IMR-90 (cell line): ENCODE measurements around the gene TRDN. TPM values are rescaled to one million over a fixed set of nuclear protein-coding genes. Genes with fewer than 3 reads are reported as not detected.

ENCODE experiments used
- ATAC-seq: fragments of 200-7000 bp; cut with Tn5 transposase; 2 replicates; pipeline ENCODE4 v1.9.1; 2020; ENCODE audit warnings: low read depth, mild to moderate bottlenecking, moderate library complexity
- BruUV-seq: library from RNA; stranded (reverse); fragments of 400-500 nt; replicated peaks from 2 replicates; lab custom pipeline; 2021; lab: Mats Ljungman, UMichigan
- CTCF ChIA-PET: fragments of 300-600 bp; formaldehyde crosslinking; extraction: SDS; loops from one replicate; lab custom pipeline; 2021; ENCODE audit warnings: antibody characterized with exemption; lab: Yijun Ruan, JAX
- POLR2A ChIA-PET: fragments of 300-600 bp; sonication (Branson Sonifier 250); formaldehyde crosslinking; loops from one replicate; lab custom pipeline; 2022; ENCODE audit warnings: antibody characterized with exemption; ENCODE audit not compliant: unreplicated experiment; lab: Charles Lee
- DNase-seq: peaks from one replicate; pipeline ENCODE4 v3.0.0; 2013
- H2AFZ ChIP-seq: replicated peaks from 2 replicates; pipeline ENCODE3; 2013; ENCODE audit warnings: low read length, mild to moderate bottlenecking; ENCODE audit not compliant: poor library complexity
- H2AK5ac ChIP-seq: 2 replicates; pipeline ENCODE4 v1.6.1; 2013; ENCODE audit warnings: low read depth, low read length, inconsistent platforms
- H2AK9ac ChIP-seq: replicated peaks from 2 replicates; pipeline ENCODE3; 2013; ENCODE audit warnings: mild to moderate bottlenecking, low read depth, low read length, moderate library complexity; ENCODE audit not compliant: poor library complexity
- H2BK120ac ChIP-seq: 2 replicates; pipeline ENCODE4 v1.6.1; 2013; ENCODE audit warnings: low read depth, low read length, inconsistent platforms
- H2BK15ac ChIP-seq: 3 replicates; pipeline ENCODE4 v1.6.1; 2013; ENCODE audit warnings: low read depth, low read length, inconsistent platforms
- H2BK20ac ChIP-seq: 2 replicates; pipeline ENCODE4 v1.6.1; 2013; ENCODE audit warnings: low read depth, mild to moderate bottlenecking, inconsistent platforms, low read length, moderate library complexity
- H2BK5ac ChIP-seq: 2 replicates; pipeline ENCODE4 v1.6.1; 2013; ENCODE audit warnings: mild to moderate bottlenecking, low read depth, low read length, inconsistent platforms; ENCODE audit not compliant: poor library complexity, severe bottlenecking
- H3K14ac ChIP-seq: replicated peaks from 2 replicates; pipeline ENCODE4 v1.6.1; 2013; ENCODE audit warnings: low read depth, low read length, inconsistent platforms
- H3K18ac ChIP-seq: 2 replicates; pipeline ENCODE4 v1.6.1; 2013; ENCODE audit warnings: low read depth, low read length, control low read depth
- H3K23ac ChIP-seq: 2 replicates; pipeline ENCODE4 v1.6.1; 2013; ENCODE audit warnings: low read depth, low read length, inconsistent platforms
- H3K27ac ChIP-seq: 2 replicates; pipeline ENCODE4 v1.5.1; 2013; ENCODE audit warnings: mild to moderate bottlenecking, control low read depth, low read length; ENCODE audit not compliant: insufficient read depth
- H3K27me3 ChIP-seq: 2 replicates; pipeline ENCODE4 v1.6.1; 2013; ENCODE audit warnings: low read length; ENCODE audit not compliant: control insufficient read depth, insufficient read depth
- H3K36me3 ChIP-seq: 2 replicates; pipeline ENCODE4 v1.6.1; 2013; ENCODE audit warnings: low read length, mixed read lengths; ENCODE audit not compliant: control insufficient read depth, insufficient read depth
- H3K4ac ChIP-seq: 2 replicates; pipeline ENCODE4 v1.6.1; 2013; ENCODE audit warnings: low read depth, low read length, inconsistent platforms
- H3K4me1 ChIP-seq: 2 replicates; pipeline ENCODE4 v1.6.1; 2013; ENCODE audit warnings: low read length, mixed read lengths; ENCODE audit not compliant: control insufficient read depth, insufficient read depth
- H3K4me2 ChIP-seq: 2 replicates; pipeline ENCODE4 v1.6.1; 2013; ENCODE audit warnings: low read depth, mild to moderate bottlenecking, control low read depth, low read length, moderate library complexity
- H3K4me3 ChIP-seq: 2 replicates; pipeline ENCODE4 v1.5.1; 2013; ENCODE audit warnings: low read depth, mild to moderate bottlenecking, control low read depth, low read length, moderate library complexity; ENCODE audit not compliant: insufficient read depth
- H3K56ac ChIP-seq: 2 replicates; pipeline ENCODE4 v1.6.1; 2013; ENCODE audit warnings: low read length, inconsistent platforms; ENCODE audit not compliant: insufficient read depth; ENCODE audit errors: extremely low read depth
- H3K79me1 ChIP-seq, 2 experiments: 2 replicates each; pipeline ENCODE4 v1.6.1; 2013; ENCODE audit warnings: low read length in 2 of 2, inconsistent platforms in 1 of 2, low read depth in 1 of 2
- H3K9ac ChIP-seq: 2 replicates; pipeline ENCODE4 v1.6.1; 2013; ENCODE audit warnings: low read depth, low read length, control low read depth
- H3K9me1 ChIP-seq: 2 replicates; pipeline ENCODE4 v1.6.1; 2013; ENCODE audit warnings: low read length, inconsistent platforms; ENCODE audit not compliant: insufficient read depth
- H3K9me3 ChIP-seq: 2 replicates; pipeline ENCODE4 v1.6.1; 2013; ENCODE audit warnings: low read length; ENCODE audit not compliant: control insufficient read depth, insufficient read depth
- H4K20me1 ChIP-seq: 2 replicates; pipeline ENCODE4 v1.6.1; 2013; ENCODE audit warnings: low read length, inconsistent platforms; ENCODE audit not compliant: insufficient read depth
- H4K5ac ChIP-seq: 2 replicates; pipeline ENCODE4 v1.6.1; 2013; ENCODE audit warnings: mild to moderate bottlenecking, low read depth, low read length, control low read depth
- H4K8ac ChIP-seq, 2 experiments: 2 replicates each; pipeline ENCODE4 v1.6.1; 2013; ENCODE audit warnings: low read depth in 2 of 2, low read length in 2 of 2, control low read depth in 1 of 2, inconsistent platforms in 1 of 2
- H4K91ac ChIP-seq: 2 replicates; pipeline ENCODE4 v1.6.1; 2013; ENCODE audit warnings: low read depth, low read length, inconsistent platforms; ENCODE audit not compliant: insufficient read depth
- CEBPB ChIP-seq: IDR thresholded peaks from 2 replicates; pipeline ENCODE4 v1.6.1; 2012; ENCODE audit warnings: low read depth, low read length, improper control_type of control experiment
- CHD1 ChIP-seq: IDR thresholded peaks from 2 replicates; pipeline ENCODE4 v1.6.1; 2012; ENCODE audit warnings: low read depth, low read length, improper control_type of control experiment
- MAFK ChIP-seq: IDR thresholded peaks from 2 replicates; pipeline ENCODE4 v1.6.1; 2012; ENCODE audit warnings: low read depth, low read length, improper control_type of control experiment
- NFE2L2 ChIP-seq: fragments of 150-350 bp; IDR thresholded peaks from 2 replicates; pipeline ENCODE4 v1.6.1; 2016; ENCODE audit warnings: low read depth, mild to moderate bottlenecking, low read length
- POLR2A ChIP-seq: IDR thresholded peaks from 2 replicates; pipeline ENCODE4 v1.6.1; 2012; ENCODE audit warnings: mild to moderate bottlenecking, low read depth, low read length
- RCOR1 ChIP-seq: IDR thresholded peaks from 2 replicates; pipeline ENCODE4 v1.6.1; 2012; ENCODE audit warnings: mild to moderate bottlenecking, low read length, improper control_type of control experiment; ENCODE audit not compliant: insufficient replicate concordance
- SMC3 ChIP-seq: fragments of 150-350 bp; IDR thresholded peaks from 2 replicates; pipeline ENCODE4 v1.6.1; 2016; ENCODE audit warnings: low read depth, mild to moderate bottlenecking, antibody characterized with exemption, low read length, moderate library complexity
- USF2 ChIP-seq: fragments of 150-350 bp; IDR thresholded peaks from 2 replicates; pipeline ENCODE4 v1.6.1; 2017; ENCODE audit warnings: mild to moderate bottlenecking, antibody characterized with exemption, low read length, low read depth
- WGBS, 2 experiments: methylation state at CpG; one replicate each; pipeline versions ENCODE4 v1.1.5 to v1.1.7; 2013; ENCODE audit warnings: missing lambda C conversion rate in 2 of 2; ENCODE audit not compliant: insufficient read length in 1 of 2; ENCODE audit errors: extremely low coverage in 2 of 2; 5-methylcytosine and 5-hydroxymethylcytosine counted together
- dilution Hi-C: fragments of 300-500 bp; cut with HindIII; formaldehyde crosslinking; loops from one replicate; pipeline ENCODE4 v1.14.3; 2018; ENCODE audit warnings: low sequenced_read_pairs; ENCODE audit not compliant: unreplicated experiment
- in situ Hi-C: fragments of 300-500 bp; cut with MboI; formaldehyde crosslinking; loops from 3 replicates; pipeline ENCODE4 v1.14.3; 2019; ENCODE audit warnings: low sequenced_read_pairs, inconsistent platforms, mixed read lengths
- intact Hi-C: fragments of 100-400 bp; cut with micrococcal nuclease; formaldehyde crosslinking; loops from 2 replicates; pipeline ENCODE4 v1.10.0; 2022
- polyA plus RNA-seq, 3 experiments: library from polyadenylated mRNA; depleted of rRNA; stranded (reverse); fragments of >200 nt; gene quantifications; 2 replicates each; pipeline ENCODE4 v1.2.3, GENCODE V29; 2012; ENCODE audit warnings: low replicate concordance in 1 of 3
- total RNA-seq: library from RNA; depleted of rRNA; stranded (reverse); fragments of >200 nt; gene quantifications from 2 replicates; pipeline ENCODE4 v1.2.3, GENCODE V29; 2012

The TRDN gene
- total and polyA plus RNA-seq, 2 of the 4 experiments (the other 2 are of a cell fraction), result not detected

GRCh38 chr6:123503619-123504018 lies 133.1 kb downstream of the TRDN start:
- H3K79me1 ChIP-seq, result no peaks in the 10 kb centered on the region
- in situ Hi-C loops, result no loop called here
- intact Hi-C loops, result no loop called here
- H2BK5ac ChIP-seq, result no peak overlapping the region
- no peak overlapping the region for H3K56ac ChIP-seq
- ChIA-PET POLR2A (no interaction called here), CTCF (no interaction called here)
- H2AK9ac ChIP-seq, result no peak overlapping the region
- no peaks in the 10 kb centered on the region for H4K20me1 ChIP-seq
- no peaks in the 10 kb centered on the region for H3K27me3 ChIP-seq
- dilution Hi-C loops, result no loop called here
- H3K18ac ChIP-seq, result no peak overlapping the region
- no TSS peak for BruUV-seq
- H3K4ac ChIP-seq, result no peak overlapping the region
- no peak for DNase-seq
- no peak overlapping the region for H3K4me2 ChIP-seq
- H3K4me1 ChIP-seq, result no peaks in the 10 kb centered on the region
- H3K36me3 ChIP-seq, result no peaks in the 10 kb centered on the region
- no peak overlapping the region for H3K9ac ChIP-seq
- no CpG with 5 or more reads among the region's 1 CpG for WGBS, 2 experiments
- H3K27ac ChIP-seq, result no peak overlapping the region
- no peak overlapping the region for H2AK5ac ChIP-seq
- no peak overlapping the region for H2BK120ac ChIP-seq
- no peaks in the 10 kb centered on the region for H3K9me1 ChIP-seq
- 0 out of 2 replicates have a peak, but pooled peaks cover 2% of the 10 kb centered on the region for H3K9me3 ChIP-seq
- no peak overlapping the region for H2BK15ac ChIP-seq
- H3K4me3 ChIP-seq, result no peak overlapping the region
- no peak overlapping the region for H4K5ac ChIP-seq
- H2AFZ ChIP-seq, result no peak overlapping the region
- no peak for ATAC-seq
- no peak overlapping the region for H2BK20ac ChIP-seq
- no peak overlapping the region for H4K8ac ChIP-seq
- no peak overlapping the region for H3K14ac ChIP-seq
- no peak overlapping the region for H4K91ac ChIP-seq
- no peak for TF ChIP-seq CEBPB
- no peak for TF ChIP-seq USF2
- TF ChIP-seq MAFK, result no peak
- TF ChIP-seq SMC3, result no peak
- TF ChIP-seq CHD1, result no peak
- TF ChIP-seq POLR2A, result no peak
- no peak for TF ChIP-seq RCOR1
- TF ChIP-seq NFE2L2, result no peak
- H3K23ac ChIP-seq, result no peak overlapping the region
